K562 (cell line): ENCODE data around the gene GASK1B. TPM values are rescaled to one million over a fixed set of nuclear protein-coding genes. Genes with fewer than 3 reads are reported as not detected.

Experiments
- ATF1 ChIP-seq, 2 experiments: fragments of 450-650 bp in 1 of 2; IDR thresholded peaks; 2 replicates each; pipeline ENCODE4 v1.6.1; 2016; ENCODE audit warnings: missing compliant biosample characterization in 1 of 2, missing genetic modification characterization in 1 of 2
- CREM ChIP-seq: IDR thresholded peaks from 2 replicates; pipeline ENCODE4 v1.6.1; 2014; ENCODE audit warnings: antibody characterized with exemption, low read depth
- EHMT2 ChIP-seq: fragments of 450-650 bp; IDR thresholded peaks from 2 replicates; pipeline ENCODE4 v1.6.1; 2018; ENCODE audit warnings: antibody characterized with exemption
- FOSL1 ChIP-seq: fragments of 200-800 bp; sonication (Bioruptor generic); conservative IDR thresholded peaks from 2 replicates; pipeline ENCODE4 v1.6.1; 2016; ENCODE audit warnings: missing genetic modification characterization, missing compliant biosample characterization
- HDAC1 ChIP-seq, 2 experiments: fragments of 450-650 bp; IDR thresholded peaks; 2 replicates each; pipeline ENCODE4 v1.6.1; 2016 to 2017; ENCODE audit warnings: inconsistent platforms in 1 of 2, mild to moderate bottlenecking in 1 of 2, moderate library complexity in 1 of 2
- MGA ChIP-seq: fragments of 450-650 bp; IDR thresholded peaks from 2 replicates; pipeline ENCODE4 v1.6.1; 2016; ENCODE audit warnings: mild to moderate bottlenecking, moderate library complexity
- SFPQ ChIP-seq: fragments of 200-400 bp; formaldehyde crosslinking; IDR thresholded peaks from 2 replicates; pipeline ENCODE4 v1.6.1; 2017; ENCODE audit warnings: mild to moderate bottlenecking, low read depth, low read length, moderate library complexity
- SIRT6 ChIP-seq: IDR thresholded peaks from one replicate; pipeline ENCODE4 v1.6.1; 2012; ENCODE audit warnings: low read depth, mild to moderate bottlenecking, control low read depth, inconsistent platforms, low read length, moderate library complexity
- ZFP30 ChIP-seq: fragments of 250-450 bp; sonication (Bioruptor Pico); IDR thresholded peaks from 2 replicates; pipeline ENCODE4 v1.8.0; 2022; ENCODE audit warnings: moderate library complexity, mild to moderate bottlenecking, inconsistent platforms, borderline replicate concordance
- ZNF121 ChIP-seq: sonication (generic); formaldehyde crosslinking; conservative IDR thresholded peaks from 2 replicates; pipeline ENCODE4 v1.8.0; 2022; ENCODE audit warnings: missing genetic modification reagents
- ZNF175 ChIP-seq: fragments of 200-800 bp; sonication (Bioruptor generic); IDR thresholded peaks from 2 replicates; pipeline ENCODE4 v1.6.1; 2016; ENCODE audit warnings: low read depth, mild to moderate bottlenecking, missing genetic modification characterization, missing compliant biosample characterization
- ZNF282 ChIP-seq: sonication (generic); formaldehyde crosslinking; IDR thresholded peaks from 2 replicates; pipeline ENCODE4 v1.8.1; 2023; ENCODE audit warnings: missing genetic modification reagents
- ZNF77 ChIP-seq: fragments of 250-450 bp; sonication (Bioruptor Pico); IDR thresholded peaks from 2 replicates; pipeline ENCODE4 v1.5.0; 2020
- polyA plus RNA-seq, 8 experiments: library from polyadenylated mRNA; depleted of rRNA in 4 of 8; stranded (reverse) in 5 of 8; unstranded in 3 of 8; fragments of >200 nt; fragmentation: Nextera tagmentation in 2 of 8; fragmentation: Illumina TruSeq in 1 of 8; extraction: Ambion mirVana in 2 of 8; extraction: Trizol in 1 of 8; gene quantifications; 2 replicates each; pipeline versions ENCODE4 v1.2.1 to v1.2.3, GENCODE V29; 2011 to 2014; ENCODE audit warnings: inconsistent platforms in 1 of 8, missing spikeins in 1 of 8
- total RNA-seq, 7 experiments: library from RNA; depleted of rRNA in 6 of 7; stranded (reverse); fragments of >200 nt in 6 of 7; fragmentation: Illumina TruSeq in 2 of 7; extraction: Trizol in 2 of 7; gene quantifications; 2 replicates each; pipeline versions ENCODE4 v1.2.1 to v1.2.3, GENCODE V29; 2011 to 2021; ENCODE audit warnings: low replicate concordance in 1 of 7

GASK1B gene
- total and polyA plus RNA-seq, 9 of the 15 experiments (the other 6 are each of a cell fraction or from before 2014, with no cell fraction given): 0.13 to 1.2 (median 0.61) TPM

- TF ChIP-seq ZNF121 (CRISPR knock-in tag): no peak
- TF ChIP-seq ZFP30 (CRISPR knock-in tag): no peak
- TF ChIP-seq ZNF77 (CRISPR knock-in tag): no peak
- no peak for TF ChIP-seq ZNF175 (CRISPR knock-in tag)
- TF ChIP-seq MGA: peak; percentile 10; the same call in 1 of the 2 replicates
- TF ChIP-seq ZNF282: no peak
- no peak for TF ChIP-seq ATF1 (CRISPR knock-in tag; IDR thresholded peaks at IDR 0.05)
- TF ChIP-seq ATF1 (tag; IDR thresholded peaks at IDR 0.05): 0 out of 2 replicates have a peak, but pooled peaks have one; percentile 9
- peak; percentile 56; the same call in 1 of the 2 replicates for TF ChIP-seq CREM
- TF ChIP-seq SFPQ: no peak
- no peak for TF ChIP-seq SIRT6
- TF ChIP-seq FOSL1 (tag): peak; percentile 78
- TF ChIP-seq HDAC1 (IDR thresholded peaks at IDR 0.05): no peak
- TF ChIP-seq EHMT2: no peak
Observed at GRCh38 chr4:158201322-158201721, 28.5 kb upstream of the GASK1B start (continued).
